HG02870 (cell line): Measurements from ENCODE around the gene NSUN4.
"Not testable (repeated sequence)": the region's sequence is repeated elsewhere in the genome, so short reads cannot be mapped to it uniquely, and the experiment has no call there.

Source experiments
- ATAC-seq: cut with Tn5 transposase; IDR thresholded peaks from one replicate; pipeline ENCODE4 v1.9.1; 2021; ENCODE audit warnings: mild to moderate bottlenecking, moderate library complexity; ENCODE audit not compliant: unreplicated experiment

Gene NSUN4

DNA sequence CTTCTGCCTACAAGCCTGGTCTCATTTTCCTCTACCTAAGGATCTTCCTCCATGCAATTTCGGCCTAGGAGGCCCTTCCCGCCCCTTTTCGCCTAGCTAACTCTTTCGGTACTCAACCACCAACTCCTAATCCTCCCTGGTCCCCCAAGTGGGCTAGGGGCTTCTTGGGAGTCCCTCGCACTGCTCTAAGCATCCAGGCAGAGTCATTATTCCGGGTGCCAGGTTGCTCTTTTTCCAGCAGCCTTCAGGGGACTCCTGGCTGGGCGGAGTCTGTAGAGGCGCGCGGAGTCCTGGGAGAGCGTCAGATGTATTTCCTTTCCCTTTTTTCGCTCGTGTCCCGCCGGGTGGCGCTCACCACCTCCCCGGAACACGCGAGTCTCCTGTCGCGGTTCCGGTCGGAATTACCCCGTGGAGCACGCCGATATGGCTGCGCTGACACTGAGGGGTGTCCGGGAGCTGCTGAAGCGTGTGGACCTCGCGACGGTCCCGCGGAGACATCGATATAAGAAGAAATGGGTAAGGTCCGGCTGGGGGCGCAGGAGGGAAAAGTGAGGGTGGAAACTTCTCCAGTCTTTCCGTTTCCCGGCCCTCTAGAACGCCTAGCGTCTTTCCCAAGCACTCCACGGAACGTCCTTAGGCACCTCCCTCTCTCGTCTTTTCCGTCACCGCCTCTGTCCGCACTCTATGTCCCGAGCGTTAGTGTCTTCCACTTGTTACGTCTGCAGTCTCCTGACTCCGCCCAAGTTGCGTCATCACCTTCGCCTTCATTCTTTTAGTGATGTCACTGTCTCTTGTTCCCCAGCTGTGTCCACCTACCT, at the start of gene NSUN4:
NSUN4 (plus strand) TSS at position 404 of the 818 bp plus-strand sequence; CDS start at position 424, 20 bp downstream.
- ATAC-seq: peak; percentile 75

DNA sequence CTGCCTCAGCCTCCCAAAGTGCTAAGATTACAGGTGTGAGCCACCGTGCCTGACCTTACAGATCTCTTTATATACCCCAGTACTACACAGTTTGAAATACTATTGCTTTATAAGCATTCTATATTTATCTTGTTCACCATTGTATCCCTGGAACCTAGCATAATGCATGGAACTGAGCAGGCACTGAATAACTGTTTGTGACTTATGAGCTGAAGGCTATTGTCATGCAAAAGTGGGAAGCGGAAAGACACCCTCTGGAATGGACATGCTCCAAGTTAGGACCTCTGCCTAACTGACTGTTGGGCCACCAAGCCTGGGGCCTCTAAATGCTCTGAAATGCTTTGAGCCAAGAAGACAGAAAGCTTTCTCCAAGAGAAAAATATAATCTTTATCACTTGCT, 45.3 kb upstream of the NSUN4 start:
- no peak for ATAC-seq

DNA sequence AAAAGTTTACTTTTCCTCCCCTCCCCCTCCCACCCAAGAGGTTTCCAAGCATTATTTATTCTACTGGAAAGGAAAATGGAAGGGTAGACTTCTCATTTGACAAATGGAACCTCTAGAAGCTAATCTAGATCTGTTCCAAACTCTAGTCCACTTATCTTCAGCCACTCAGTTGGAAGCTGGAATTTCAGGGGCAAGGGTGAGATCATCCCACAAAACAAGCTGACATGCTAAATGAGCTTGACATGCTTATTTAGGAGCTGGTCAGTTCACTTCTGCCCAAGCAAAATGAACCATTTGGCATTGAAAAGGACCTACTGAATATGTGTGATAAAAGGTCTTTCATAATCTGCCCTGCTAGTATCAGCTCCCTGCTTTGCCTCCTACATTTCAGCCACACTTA, 42.2 kb upstream of the NSUN4 start:
- no peak for ATAC-seq

DNA sequence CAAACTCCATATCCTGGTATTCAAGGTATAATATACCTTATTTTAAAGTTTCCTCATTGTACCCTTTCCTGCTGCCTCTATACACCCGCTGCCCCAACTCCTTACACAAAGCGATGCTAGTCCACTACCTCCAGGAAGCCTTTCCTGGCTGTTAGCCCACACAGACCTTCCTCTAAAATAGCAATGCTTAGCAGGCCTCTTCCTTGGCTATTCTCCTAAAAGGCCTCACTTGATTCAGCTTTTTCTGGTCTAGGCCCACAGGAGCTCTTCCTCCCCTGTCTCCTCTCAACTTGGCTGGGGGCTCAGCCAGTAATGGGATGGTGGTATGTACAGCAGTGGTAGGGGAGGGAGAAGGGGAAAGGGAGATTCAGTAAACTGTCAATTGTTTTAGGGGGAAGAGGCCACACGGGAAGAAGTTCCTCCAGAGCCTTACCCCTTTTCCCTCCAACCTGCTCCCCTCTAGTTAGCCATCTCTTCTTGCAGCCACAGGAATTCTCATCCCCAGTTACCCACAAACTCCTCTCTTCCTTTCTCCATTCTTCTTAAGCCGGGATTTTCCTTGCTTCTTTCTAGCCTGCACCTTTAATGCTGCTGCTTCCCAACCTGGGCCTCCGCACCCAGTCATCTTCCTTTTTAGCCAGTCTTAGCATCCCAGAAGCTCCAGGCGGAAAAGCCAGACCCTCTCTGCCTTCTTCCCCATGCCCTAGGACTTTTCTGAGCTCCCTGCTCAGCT, 39.8 kb upstream of the NSUN4 start:
- ATAC-seq: no peak

DNA sequence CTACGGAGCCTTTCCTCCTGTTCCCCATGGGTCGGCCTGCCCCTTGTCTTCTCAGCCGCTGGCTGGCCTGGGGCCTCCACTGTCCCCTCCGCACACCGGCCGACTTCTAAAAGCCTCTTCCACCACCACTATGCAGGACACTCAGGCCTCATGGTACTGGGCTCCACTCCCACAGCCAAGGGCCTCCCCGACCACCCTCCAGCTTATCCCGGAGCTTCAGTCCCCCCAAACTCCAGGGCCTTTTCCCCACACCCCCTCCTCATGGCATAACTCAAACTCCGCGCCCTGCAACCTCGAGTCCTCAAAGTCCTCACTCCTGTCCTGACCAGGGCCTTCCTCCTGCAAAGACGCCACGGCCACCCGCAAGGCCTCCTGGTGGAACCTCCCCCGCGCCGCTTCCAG, 39.2 kb upstream of the NSUN4 start:
- ATAC-seq: no peak

DNA sequence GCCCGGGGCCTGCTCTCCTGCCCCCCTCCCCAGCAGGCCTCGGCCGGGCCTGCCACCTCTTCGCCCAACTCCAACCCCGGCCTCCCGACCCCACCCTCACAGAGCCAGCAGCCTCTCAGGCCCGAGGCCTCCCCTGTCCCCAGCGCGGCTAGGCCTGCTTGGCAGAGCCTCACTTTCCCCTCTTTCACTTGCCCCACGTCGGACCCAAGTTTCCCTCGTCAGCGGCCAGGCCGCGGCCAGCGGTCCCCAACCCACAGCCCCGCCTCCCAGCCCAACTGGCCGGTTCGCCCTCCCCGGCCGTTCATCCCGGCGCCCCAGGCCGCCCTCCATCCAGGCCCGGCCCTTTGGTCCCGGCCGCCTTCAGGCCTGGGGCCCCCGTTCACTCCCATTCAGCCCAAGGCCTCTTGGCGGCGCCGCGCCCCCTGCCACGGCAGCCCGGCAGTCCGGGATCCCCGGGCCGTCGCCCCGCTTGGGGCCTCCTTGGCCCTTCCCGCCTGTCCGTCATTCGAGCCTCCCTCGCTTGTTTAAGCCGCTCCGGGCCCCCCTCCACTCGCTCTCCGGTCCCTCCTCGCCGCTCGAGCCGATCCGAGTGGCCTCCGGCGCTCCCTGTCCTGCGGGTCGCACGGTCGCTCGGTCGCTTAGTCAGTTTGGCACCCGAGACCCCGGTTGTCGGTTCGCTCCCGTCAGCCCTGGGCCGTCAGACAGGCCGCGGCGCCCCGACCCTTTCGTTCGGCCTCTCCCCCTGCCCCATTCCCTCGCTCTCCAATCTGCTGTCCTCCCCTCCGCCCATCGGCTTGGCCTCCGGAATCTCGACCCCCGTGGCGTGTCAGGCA, 38.6 kb upstream of the NSUN4 start:
- no peak for ATAC-seq

DNA sequence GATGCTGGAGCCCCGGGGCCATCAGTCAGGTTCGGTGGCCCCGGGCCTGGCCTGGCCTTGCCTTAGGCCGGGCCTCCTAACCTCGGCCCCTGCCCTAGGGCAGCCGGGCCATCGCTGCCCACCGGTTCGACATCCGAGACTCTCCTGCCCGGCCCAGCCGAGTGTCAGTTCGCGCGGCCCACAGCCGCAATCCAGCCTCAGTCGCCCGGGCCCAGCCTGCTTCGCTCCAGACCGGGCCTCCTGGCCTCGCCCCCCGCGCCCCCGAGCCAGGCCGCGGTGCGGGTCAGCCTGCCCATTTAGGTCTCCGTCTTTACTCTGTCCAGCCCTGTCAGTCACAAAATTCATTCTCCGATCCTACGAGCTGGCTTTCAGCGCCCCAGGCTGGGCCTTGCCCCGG, 38.0 kb upstream of the NSUN4 start:
- ATAC-seq: peak; percentile 5

DNA sequence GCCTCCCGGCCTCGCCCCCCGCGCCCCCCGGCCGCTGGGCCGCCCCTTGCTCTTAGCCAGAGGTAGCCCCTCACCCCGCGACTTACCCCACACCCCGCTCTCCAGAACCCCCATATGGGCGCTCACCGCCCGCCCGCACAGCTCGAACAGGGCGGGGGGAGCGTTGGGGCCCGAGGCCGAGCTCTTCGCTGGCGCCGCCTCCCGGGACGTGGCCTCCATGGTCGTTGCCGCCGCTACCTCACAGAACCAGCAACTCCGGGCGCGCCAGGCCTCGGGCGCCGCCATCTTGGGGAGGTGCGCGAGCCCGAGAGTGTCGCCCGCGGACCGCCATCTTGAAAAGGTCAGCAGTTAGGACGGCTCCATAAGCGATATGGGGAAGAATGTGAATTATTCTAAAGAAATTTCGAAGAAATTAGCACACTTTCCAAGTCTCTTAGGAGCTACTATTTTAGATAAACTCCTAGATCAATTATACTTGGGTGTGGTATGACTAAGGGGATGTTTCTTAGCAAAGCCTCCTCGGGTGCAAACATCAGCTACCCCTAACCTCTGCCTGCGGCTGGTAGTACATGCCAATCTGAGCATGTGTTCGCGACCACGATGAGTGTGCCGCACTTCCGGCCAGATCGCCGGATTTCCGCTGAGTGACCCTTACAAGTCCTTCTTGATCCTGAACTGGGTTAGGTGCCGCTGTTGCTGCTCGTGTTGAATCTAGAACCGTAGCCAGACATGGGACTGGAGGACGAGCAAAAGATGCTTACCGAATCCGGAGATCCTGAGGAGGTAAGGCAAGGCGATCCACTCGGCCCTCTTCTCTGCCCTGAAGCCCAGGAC, 37.4 kb upstream of the NSUN4 start, which contains the start of the genes LRRC41 and UQCRH:
LRRC41 (minus strand) TSS at position 579 of the 834 bp plus-strand sequence; CDS start at position 285, 294 bp downstream.
UQCRH (plus strand) TSS at position 661 of the 834 bp plus-strand sequence; CDS start at position 730, 69 bp downstream.
- ATAC-seq: peak; percentile 69

DNA sequence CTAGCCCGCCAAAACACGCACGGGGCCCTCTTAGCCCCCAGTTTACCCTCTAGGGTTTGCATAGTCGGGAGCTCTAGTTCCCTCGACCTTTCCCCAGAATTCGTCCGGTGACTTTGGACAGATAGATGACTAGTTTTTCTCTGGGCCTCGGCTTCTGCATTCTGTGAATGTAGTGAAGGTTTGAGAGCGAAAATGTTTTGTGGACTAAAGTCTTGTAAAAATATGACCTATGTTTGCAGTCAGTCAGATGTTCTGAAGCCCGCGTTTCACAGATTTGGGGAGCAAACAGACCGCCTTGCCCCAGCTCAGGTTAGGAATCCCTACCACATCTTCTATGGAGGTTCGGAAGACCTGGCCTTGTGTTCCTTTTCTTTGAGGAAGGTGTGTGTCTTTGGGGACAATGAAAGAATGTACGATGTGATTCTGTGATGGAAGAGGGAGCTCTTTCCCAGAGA, 36.7 kb upstream of the NSUN4 start:
- ATAC-seq: no peak

DNA sequence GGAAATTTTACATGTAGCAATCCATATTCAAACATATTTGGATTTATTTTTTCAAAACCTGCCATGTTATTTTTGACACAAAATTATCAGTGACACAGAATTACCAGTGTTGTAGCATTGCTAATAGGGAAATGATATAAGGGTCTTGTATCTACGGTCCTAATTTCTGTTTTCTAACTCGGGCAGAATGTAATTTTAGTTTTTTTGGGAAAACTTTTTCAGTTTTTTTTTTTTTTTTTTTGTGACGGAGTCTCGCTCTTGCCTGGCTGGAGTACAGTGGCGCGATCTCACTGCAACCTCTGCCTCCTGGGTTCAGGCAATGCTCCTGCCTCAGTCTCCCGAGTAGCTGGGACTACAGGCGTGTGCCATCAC, 34.5 kb upstream of the NSUN4 start:
- ATAC-seq: no peak

DNA sequence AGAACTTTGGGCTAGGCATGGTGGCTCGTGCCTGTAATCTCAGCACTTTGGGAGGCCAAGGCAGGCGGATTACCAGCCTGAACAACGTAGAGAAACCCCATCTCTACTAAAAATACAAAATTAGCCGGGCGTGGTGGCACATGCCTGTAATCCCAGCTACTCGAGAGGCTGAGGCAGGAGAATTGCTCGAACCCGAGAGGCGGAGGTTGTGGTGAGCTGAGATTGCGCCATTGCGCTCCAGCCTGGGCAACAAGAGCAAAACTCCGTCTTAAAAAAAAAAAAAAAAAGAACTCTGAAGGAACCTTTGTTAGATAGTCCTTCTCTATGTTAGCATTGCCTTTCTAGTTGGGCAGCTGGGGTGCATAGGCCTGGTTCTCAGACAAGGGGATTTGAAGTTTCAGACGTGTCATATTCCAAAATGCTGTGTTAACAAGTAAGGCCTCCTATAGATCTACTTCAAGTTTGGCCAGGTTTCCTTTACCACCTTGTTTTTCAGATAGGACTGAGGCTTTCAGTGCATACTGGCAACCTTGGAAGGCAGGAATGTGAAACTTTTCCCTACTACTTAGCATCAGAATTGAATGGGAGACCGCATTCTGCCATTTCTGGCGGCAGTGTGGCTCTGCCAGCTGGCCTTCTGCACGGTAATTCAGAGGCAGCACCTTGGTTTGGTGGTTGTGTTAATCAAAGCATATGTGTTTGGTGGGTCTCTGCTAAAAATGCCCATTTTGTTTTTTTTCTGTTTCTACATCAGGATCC, 31.0 kb upstream of the NSUN4 start:
- no peak for ATAC-seq

DNA sequence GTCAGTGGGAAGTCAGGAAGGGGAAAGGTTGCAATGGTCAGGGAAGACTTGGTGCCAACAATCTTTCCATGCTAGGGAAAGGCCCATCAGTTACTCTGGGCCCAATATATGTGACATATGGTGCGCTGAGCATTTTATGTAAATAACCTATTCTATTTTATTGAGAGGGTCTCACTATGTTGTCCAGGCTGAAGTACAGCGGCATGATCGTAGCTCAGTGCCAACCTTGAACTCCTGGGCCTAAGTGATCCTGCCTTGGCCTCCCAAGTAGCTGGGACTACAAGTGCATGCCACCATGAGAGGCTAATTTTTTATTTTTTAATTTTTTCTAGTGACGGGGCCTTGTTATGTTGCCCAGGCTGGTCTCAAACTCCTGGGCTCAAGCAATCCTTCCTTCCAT, 30.3 kb upstream of the NSUN4 start:
- ATAC-seq: no peak

DNA sequence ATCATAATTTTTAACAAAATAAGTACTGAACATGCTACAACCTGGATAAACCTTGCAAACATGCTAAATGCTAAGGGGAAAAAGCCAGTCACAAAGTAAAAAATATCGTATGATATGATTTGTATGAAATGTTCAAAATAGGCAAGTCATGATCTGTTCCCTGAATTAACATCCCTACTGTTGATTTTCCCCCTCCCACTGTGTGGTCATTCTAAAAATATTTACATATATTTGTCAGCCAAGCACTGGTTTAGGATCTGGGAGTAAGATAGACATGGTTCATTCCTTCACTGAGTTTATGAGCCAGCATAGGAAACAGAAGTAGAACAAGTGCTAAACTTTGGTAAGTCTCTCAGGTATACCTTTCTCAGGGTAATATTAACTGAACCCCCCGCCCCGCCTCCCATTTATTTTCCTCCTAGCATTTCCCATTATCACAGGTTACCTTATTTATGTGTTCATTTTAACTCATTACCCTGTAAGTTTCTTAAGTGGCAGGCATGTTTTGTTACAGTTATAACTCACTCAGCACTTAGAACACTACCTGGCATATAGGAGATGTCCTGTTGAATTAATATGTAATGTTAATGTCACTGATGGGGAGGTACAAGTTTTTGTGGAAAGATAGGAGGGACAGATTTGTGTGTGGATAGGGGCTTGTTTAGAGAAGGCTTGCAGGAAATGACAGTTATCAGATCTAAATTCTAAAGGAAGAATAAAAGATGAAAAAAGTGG, 24.8 kb upstream of the NSUN4 start:
- ATAC-seq: no peak

DNA sequence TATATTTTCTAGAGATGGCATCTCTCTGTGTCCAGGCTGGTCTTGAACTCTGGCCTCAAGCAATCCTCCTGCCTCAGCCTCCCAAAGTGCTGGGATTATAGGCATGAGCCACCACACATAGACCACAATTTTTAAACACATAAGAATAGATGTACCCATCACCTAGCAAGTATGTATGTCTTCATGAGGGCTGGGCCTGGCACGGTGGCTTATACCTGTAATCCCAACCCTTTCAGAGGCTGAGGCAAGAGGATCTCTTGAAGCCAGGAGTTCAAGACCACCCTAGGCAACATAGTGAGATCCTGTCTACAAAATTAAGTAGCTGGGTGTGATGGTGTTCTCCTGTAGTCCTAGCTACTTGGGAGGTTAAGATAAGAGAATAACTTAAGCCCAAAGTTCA, 23.3 kb upstream of the NSUN4 start:
- no peak for ATAC-seq

DNA sequence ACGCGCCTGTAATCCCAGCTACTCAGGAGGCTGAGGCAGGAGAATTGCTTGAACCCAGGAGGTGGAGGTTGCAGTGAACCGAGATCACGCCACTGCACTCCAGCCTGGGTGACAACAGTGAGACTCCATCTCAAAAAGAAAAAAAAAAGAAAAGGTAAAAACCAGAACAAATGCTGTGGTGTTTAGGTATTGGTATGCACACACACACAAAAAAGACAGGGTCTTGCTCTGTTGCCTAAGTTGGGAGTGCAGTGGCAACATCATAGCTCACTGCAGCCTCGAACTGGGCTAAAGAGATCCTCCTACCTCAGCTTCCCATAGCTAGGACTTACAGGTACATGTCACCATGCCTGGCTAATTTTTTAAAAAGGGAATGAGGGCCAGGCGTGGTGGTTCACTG, 21.3 kb upstream of the NSUN4 start:
- ATAC-seq: not testable (repeated sequence)

DNA sequence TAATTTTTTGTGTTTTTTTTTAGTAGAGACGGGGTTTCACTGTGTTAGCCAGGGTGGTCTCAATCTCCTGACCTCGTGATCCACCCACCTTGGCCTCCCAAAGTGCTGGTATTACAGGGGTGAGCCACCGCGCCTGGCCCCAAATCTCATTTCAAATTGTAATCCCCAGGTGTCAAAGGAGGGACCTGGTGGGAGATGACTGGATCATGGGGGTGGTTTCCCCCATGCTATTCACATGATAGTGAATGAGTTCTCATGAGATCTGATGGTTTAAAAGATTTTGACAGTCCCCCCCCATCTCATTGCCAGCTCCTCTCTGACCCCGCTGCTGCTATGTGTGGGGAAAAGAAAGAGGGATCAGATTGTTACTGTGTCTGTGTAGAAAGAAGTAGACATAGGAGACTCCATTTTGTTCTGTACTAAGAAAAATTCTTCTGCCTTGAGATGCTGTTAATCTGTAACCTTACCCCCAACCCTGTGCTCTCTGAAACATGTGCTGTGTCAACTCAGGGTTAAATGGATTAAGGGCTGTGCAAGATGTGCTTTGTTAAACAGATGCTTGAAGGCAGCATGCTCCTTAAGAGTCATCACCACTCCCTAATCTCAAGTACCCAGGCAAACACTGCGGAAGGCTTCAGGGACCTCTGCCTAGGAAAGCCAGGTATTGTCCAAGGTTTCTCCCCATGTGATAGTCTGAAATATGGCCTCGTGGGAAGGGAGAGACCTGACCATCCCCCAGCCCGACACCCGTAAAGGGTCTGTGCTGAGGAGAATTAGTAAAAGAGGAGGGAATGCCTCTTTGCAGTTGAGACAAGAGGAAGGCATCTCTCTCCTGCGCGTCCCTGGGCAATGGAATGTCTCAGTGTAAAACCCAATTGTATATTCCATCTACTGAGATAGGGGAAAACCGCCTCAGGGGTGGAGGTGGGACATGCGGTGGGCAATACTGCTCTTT, 20.4 kb upstream of the NSUN4 start:
- ATAC-seq: not testable (repeated sequence)

DNA sequence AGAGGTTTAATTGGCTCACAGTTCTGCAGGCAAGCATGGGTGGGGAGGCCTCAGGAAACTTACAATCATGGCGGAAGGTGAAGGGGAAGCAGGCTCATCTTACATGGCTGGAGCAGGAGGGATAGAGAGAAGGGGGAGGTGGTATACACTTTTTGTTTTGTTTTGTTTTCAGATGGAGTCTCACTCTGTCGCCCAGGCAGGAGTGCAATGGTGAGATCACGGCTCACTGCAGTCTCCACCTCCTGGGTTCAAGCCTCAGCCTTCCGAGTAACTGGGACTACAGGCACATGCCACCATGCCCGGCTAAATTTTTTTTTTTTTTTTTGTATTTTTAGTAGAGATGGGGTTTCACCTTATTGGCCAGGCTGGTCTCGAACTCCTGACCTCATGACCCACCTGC, 18.4 kb upstream of the NSUN4 start:
- not testable (repeated sequence) for ATAC-seq
